H1 (cell line): ENCODE data around the gene TSKU. TPM values are rescaled to one million over a fixed set of nuclear protein-coding genes. Genes with fewer than 3 reads are reported as not detected.

Source experiments
- SRF ChIP-seq: IDR thresholded peaks from 2 replicates; pipeline ENCODE4 v1.6.1; 2011; ENCODE audit warnings: mild to moderate bottlenecking, low read depth, low read length, moderate library complexity
- polyA plus RNA-seq, 7 experiments: library from polyadenylated mRNA; depleted of rRNA in 3 of 7; stranded (reverse) in 5 of 7; unstranded in 2 of 7; fragments of >200 nt in 5 of 7; fragments of 200-250 nt in 2 of 7; gene quantifications; 1 replicate in 5 of 7; 2 replicates in 1 of 7; 4 replicates in 1 of 7; pipeline versions ENCODE4 v1.2.1 to v1.2.3, GENCODE V29; 2011 to 2013; ENCODE audit warnings: missing spikeins in 2 of 7, mixed read lengths in 2 of 7
- total RNA-seq: library from RNA; stranded (reverse); fragmentation: NEBNext Ultra II Directional; extraction: Animal tissue kit (Norgen Biotek cat#: 25700); gene quantifications from 2 replicates; pipeline ENCODE4 v1.2.1, GENCODE V29; 2021

The TSKU gene
- total and polyA plus RNA-seq, 2 of the 8 experiments (the other 6 are each of a cell fraction or from before 2014, with no cell fraction given): 22.8 to 28.4 TPM

DNA sequence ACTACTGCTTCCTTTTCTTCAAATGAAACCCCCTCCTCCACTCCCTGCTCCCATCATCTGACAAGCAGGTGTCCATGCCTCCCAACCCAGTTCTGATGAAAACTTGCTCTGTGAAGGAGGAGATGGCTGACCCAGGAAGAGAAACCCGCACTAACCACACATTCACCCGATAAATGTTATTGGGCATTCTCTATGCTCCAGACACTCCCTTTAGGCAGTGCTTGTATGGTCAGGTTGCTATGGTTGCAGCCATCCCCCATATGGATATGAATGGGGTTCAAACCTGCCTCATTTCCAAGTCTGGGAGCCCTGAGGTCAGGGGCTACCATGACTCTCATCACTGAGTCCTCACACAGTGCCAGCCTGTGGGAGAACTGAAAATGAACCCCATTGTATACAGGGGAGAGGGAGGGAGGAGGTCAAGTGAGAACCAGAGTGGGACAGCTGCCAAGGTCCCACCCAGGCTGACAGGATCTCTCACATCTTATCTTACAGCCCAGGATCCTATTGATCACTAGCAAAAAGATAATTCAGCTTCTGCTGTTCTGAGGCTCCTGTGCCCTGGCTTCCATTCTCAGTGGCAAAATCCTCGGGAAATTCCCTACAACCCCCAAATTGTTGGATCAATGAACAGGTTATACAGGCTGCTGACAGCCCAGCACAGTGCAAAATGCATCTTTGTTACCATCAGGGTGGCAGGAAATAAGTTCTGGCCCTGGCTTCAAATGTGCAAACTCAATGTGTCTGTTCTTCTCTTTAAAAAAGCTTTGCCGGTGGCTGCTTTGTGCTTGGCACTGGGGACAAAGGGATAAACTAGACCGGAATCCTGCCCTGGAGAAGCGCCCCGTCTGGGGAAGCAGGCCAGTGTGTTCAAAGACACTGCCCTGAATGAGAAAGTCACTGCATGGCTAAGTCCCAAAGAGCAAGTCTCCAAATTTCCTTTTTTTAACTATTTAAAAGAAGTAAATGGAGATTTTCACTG lies 54.8 kb downstream of the TSKU start (continued):
- TF ChIP-seq SRF: no peak
